Upper lobe of left lung (tissue), 6 donors: ENCODE results near the gene GALNT11. TPM values are rescaled to one million over a fixed set of nuclear protein-coding genes. Genes with fewer than 3 reads are reported as not detected.

Experiments used
- ATAC-seq, 2 donors: fragments of 200-7000 bp; cut with Tn5 transposase; one replicate each; pipeline ENCODE4 v1.9.1; 2022; ENCODE audit warnings: mild to moderate bottlenecking in 2 of 2, moderate library complexity in 2 of 2; ENCODE audit not compliant: low FRiP score in 2 of 2
- DNase-seq, 2 donors: peaks; one replicate each; pipeline ENCODE4 v3.0.0-alpha.2; 2019 to 2020
- H3K27ac ChIP-seq, 4 donors: fragments of 200-600 bp; sonication (generic); one replicate each; pipeline ENCODE4 v1.5.1; 2016 to 2019
- H3K27me3 ChIP-seq, 4 donors: fragments of 200-600 bp; sonication (generic); one replicate each; pipeline ENCODE4 v1.5.1; 2017 to 2019
- H3K36me3 ChIP-seq, 4 donors: fragments of 200-600 bp; sonication (generic); one replicate each; pipeline ENCODE4 v1.5.1; 2016 to 2019
- H3K4me1 ChIP-seq, 4 donors: fragments of 200-600 bp; sonication (generic); one replicate each; pipeline ENCODE4 v1.5.1; 2018 to 2019
- H3K4me3 ChIP-seq, 4 donors: fragments of 200-600 bp; sonication (generic); one replicate each; pipeline ENCODE4 v1.5.1; 2017 to 2019; ENCODE audit warnings: mild to moderate bottlenecking in 2 of 4, moderate library complexity in 1 of 4
- H3K9me3 ChIP-seq, 4 donors: fragments of 200-600 bp; sonication (generic); one replicate each; pipeline ENCODE4 v1.5.1; 2018 to 2019
- EP300 ChIP-seq, 4 donors: sonication (generic); formaldehyde crosslinking; IDR thresholded peaks; one replicate each; pipeline ENCODE4 v1.5.1; 2017; ENCODE audit warnings: antibody characterized with exemption in 4 of 4, control low read depth in 2 of 4
- POLR2A ChIP-seq, 4 donors: fragments of 450-650 bp; IDR thresholded peaks; one replicate each; pipeline ENCODE4 v1.5.1; 2016 to 2017; ENCODE audit warnings: antibody characterized with exemption in 4 of 4, mild to moderate bottlenecking in 2 of 4
- POLR2AphosphoS5 ChIP-seq, 2 donors: sonication (generic); formaldehyde crosslinking; IDR thresholded peaks; one replicate each; pipeline ENCODE4 v1.5.1; 2017; ENCODE audit warnings: antibody characterized with exemption in 2 of 2
- WGBS, 2 donors: methylation state at CpG; one replicate each; pipeline ENCODE4 v1.1.5; 2017 to 2018; 5-methylcytosine and 5-hydroxymethylcytosine counted together
- total RNA-seq, 6 donors: library from RNA; depleted of rRNA in 4 of 6; stranded (reverse); fragments of >200 nt in 4 of 6; gene quantifications; one replicate each; pipeline versions ENCODE4 v1.1.0 to v1.2.1, GENCODE V29; 2016 to 2021
- TF ChIP-seq, protein P1 (sequence below), 6 experiments: fragments of 450-650 bp in 4 of 6; fragments of 200-600 bp in 2 of 6; sonication (generic) in 2 of 6; IDR thresholded peaks; one replicate each; pipeline ENCODE4 v1.5.1; 2016 to 2019; ENCODE audit warnings: antibody characterized with exemption in 6 of 6
- donor health status: DM: no; HTN: no; CAD: no; lungs with moderate emphysema.
- donor health status: DM: no; HTN: yes; CAD: no; lungs with severe emphysema.

GALNT11 gene
- total RNA-seq: 10 to 100 TPM; 31.2 to 63.8 (median 43.2) TPM

DNA sequence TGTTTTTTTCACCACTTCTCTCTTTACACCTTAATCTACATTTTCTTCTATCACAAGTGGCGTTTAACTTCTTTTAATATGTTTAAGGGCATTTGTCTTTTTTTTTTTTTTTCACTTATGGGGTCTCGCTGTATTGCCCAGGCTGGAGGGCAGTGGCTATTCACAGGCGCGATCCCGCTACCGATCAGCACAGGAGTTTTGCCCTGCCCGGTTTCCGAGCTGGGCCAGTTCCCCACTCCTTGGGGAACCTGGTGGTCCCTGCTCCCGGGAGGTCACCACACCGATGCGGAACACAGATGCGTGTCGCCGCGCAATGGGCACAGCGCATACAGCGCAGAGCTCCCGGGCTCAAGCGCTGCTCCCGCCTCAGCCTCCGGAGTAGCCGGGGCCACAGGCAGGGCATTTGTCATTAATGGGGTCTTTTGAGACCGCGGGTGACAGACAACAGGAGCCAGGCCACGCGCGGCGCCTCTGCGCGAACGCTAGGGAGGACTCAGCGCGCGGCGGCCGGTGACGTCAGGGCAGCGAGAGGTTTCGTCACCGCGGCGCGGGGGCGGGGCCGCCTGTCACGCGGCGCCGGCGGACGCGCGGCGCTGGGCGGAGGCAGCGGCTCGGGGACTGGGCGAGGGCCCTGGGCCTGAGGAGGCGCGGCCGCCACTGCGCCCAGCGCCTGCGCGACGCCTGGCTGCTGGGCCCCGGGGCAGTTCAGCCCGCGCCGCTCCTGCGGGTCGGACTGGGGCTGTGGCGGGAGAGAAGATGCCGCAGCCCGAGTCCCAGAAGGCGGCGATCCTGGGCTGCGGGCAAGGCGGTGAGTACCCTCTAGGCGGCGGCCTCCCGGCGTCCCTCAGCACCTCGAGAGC, at the start of gene GALNT11:
GALNT11 (plus strand) TSS at position 598 of the 860 bp plus-strand sequence. CDS start 68,554 bp downstream, outside the sequence.
- Histone ChIP-seq H3K27ac (peak within 1 kb of the TSS; percentile 85 to 94 (median 87)), H3K27me3 (no peaks in the 10 kb centered on the region), H3K36me3 (peaks cover 0 to 13% (median 1%) of the 10 kb centered on the region in 4 donors), H3K4me1 (peaks cover 15 to 28% (median 20%) of the 10 kb centered on the region in 4 donors), H3K9me3 (no peaks in the 10 kb centered on the region), H3K4me3 (peak within 1 kb of the TSS; percentile 61 to 78 (median 76))
- ATAC-seq: peak; percentile 95 to 100
- DNase-seq: peak; percentile 82 to 99
- TF ChIP-seq POLR2AphosphoS5 (IDR thresholded peaks at IDR 0.05): peak; percentile 75 to 77
- peak in 3 of 4 donors; percentile 78 to 85 (median 78) for TF ChIP-seq POLR2A (IDR thresholded peaks at IDR 0.05)
- no peak for TF ChIP-seq EP300 (IDR thresholded peaks at IDR 0.05)
- TF ChIP-seq, protein P1, sequence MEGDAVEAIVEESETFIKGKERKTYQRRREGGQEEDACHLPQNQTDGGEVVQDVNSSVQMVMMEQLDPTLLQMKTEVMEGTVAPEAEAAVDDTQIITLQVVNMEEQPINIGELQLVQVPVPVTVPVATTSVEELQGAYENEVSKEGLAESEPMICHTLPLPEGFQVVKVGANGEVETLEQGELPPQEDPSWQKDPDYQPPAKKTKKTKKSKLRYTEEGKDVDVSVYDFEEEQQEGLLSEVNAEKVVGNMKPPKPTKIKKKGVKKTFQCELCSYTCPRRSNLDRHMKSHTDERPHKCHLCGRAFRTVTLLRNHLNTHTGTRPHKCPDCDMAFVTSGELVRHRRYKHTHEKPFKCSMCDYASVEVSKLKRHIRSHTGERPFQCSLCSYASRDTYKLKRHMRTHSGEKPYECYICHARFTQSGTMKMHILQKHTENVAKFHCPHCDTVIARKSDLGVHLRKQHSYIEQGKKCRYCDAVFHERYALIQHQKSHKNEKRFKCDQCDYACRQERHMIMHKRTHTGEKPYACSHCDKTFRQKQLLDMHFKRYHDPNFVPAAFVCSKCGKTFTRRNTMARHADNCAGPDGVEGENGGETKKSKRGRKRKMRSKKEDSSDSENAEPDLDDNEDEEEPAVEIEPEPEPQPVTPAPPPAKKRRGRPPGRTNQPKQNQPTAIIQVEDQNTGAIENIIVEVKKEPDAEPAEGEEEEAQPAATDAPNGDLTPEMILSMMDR (IDR thresholded peaks at IDR 0.05): peak in 4 of 6 experiments; percentile 63 to 69 (median 66)
- WGBS, 2 donors: 8 to 10% methylated on average over 26 to 31 of the region's 84 CpGs

DNA sequence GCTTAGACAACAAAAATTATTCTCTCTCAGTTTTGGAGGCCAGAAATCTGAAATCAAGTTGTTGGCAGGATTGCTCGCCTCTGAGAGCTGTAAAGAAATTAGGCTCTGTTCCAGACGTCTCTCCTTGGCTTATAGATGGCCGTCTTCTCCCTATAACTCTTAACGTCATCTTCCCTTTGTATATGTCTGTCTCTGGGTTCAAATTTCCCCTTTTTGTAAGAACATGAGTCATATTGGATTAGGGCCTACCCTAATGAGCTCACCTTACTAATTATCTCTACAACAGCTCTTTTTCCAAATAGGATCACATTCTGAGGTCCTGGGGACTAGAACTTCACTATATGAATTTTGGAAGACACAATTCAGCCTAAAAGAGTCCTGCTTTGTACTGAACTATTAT, 46.9 kb upstream of the GALNT11 start:
- no peaks in the 10 kb centered on the region for H3K9me3 ChIP-seq
- H3K4me3 ChIP-seq: no peak overlapping the region
- DNase-seq: no peak
- H3K4me1 ChIP-seq: no peaks in the 10 kb centered on the region
- no peak overlapping the region for H3K27ac ChIP-seq
- no peak for ATAC-seq
- 64 to 85% methylated on average over 4 of the region's 4 CpGs for WGBS, 2 donors
- no peak for TF ChIP-seq POLR2AphosphoS5 (IDR thresholded peaks at IDR 0.05)
- TF ChIP-seq, protein P1 (IDR thresholded peaks at IDR 0.05): no peak
- no peak for TF ChIP-seq POLR2A (IDR thresholded peaks at IDR 0.05)
- no peak for TF ChIP-seq EP300 (IDR thresholded peaks at IDR 0.05)
- no peaks in the 10 kb centered on the region for H3K36me3 ChIP-seq
- no peaks in the 10 kb centered on the region for H3K27me3 ChIP-seq

DNA sequence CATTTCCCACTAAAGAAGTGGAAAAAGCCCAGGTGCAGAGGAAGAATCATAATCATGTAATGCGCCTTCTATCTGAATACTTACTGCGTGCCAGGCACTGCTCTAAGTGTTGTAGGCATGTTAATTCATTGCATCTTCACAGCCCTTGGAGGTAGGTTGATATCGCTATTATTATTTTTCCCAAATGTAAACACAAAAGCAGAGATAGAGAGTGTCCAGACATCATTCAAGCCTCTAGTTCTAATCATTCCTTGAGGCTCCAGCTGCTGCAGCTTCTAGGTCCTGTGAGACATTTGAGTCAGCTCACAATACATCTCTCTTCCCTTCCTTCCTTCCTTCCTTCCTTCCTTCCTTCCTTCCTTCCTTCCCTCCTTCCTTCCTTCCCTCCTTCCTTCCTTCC, 44.3 kb upstream of the GALNT11 start:
- no peaks in the 10 kb centered on the region for H3K27me3 ChIP-seq
- TF ChIP-seq POLR2AphosphoS5 (IDR thresholded peaks at IDR 0.05) (no peak), POLR2A (IDR thresholded peaks at IDR 0.05) (no peak), EP300 (IDR thresholded peaks at IDR 0.05) (no peak)
- TF ChIP-seq, protein P1 (IDR thresholded peaks at IDR 0.05): no peak
- no peaks in the 10 kb centered on the region for H3K36me3 ChIP-seq
- WGBS, 2 donors: 64 to 100% methylated on average over 3 of the region's 3 CpGs
- H3K9me3 ChIP-seq: no peaks in the 10 kb centered on the region
- DNase-seq (no peak), ATAC-seq (no peak)
- no peak overlapping the region for H3K4me3 ChIP-seq
- no peaks in the 10 kb centered on the region for H3K4me1 ChIP-seq
- H3K27ac ChIP-seq: no peak overlapping the region

DNA sequence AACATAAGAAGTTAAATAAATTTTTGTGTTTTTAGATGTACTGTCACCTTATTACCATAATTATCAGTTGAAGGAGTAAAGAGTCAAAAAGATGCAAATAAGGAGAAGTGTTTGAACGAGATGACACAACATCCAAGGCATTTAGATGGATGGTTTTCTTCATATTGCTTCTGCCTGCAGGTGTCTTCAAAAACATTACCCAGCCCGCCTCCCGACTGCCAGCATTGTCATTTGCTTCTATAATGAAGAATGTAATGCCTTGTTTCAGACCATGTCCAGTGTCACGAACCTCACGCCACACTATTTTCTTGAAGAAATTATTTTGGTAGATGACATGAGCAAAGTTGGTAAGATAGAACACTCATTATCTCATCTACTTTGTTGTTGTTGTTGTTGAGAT, 42.7 kb upstream of the GALNT11 start:
- Histone ChIP-seq H3K4me1 (no peaks in the 10 kb centered on the region), H3K27me3 (no peaks in the 10 kb centered on the region), H3K4me3 (no peak overlapping the region), H3K9me3 (no peaks in the 10 kb centered on the region), H3K36me3 (no peaks in the 10 kb centered on the region), H3K27ac (no peak overlapping the region)
- no peak for DNase-seq
- 85% methylated on average over 5 of the region's 5 CpGs for WGBS, 2 donors
- no peak for TF ChIP-seq POLR2AphosphoS5 (IDR thresholded peaks at IDR 0.05)
- ATAC-seq: no peak

DNA sequence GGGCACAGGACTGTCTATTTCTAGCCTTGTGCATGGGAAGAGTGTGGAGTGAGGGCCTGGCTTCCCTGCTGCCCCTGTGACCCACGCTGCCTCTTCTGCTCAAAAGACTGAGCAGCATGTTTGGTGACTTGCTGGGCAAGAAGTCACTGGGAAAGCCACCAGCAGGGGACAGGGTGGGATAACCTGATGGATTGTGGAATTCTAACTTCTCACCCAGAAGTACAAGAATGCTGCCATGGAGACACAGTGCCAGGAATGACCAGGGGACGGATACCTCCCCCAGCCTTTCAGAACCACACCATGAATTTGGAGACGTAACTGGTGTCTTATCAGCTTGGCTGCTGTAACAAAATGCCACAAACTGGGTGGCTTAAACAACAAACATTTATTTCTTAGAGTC, 40.9 kb upstream of the GALNT11 start:
- no peak overlapping the region for H3K4me3 ChIP-seq
- TF ChIP-seq POLR2AphosphoS5 (IDR thresholded peaks at IDR 0.05) (no peak), POLR2A (IDR thresholded peaks at IDR 0.05) (no peak), EP300 (IDR thresholded peaks at IDR 0.05) (no peak)
- TF ChIP-seq, protein P1 (IDR thresholded peaks at IDR 0.05): no peak
- H3K4me1 ChIP-seq: no peaks in the 10 kb centered on the region
- WGBS, 2 donors: 77 to 82% methylated on average over 3 of the region's 3 CpGs
- no peaks in the 10 kb centered on the region for H3K9me3 ChIP-seq
- DNase-seq (no peak), ATAC-seq (no peak)
- H3K27me3 ChIP-seq: no peaks in the 10 kb centered on the region
- no peak overlapping the region for H3K27ac ChIP-seq
- no peaks in the 10 kb centered on the region for H3K36me3 ChIP-seq
